ENCODE results near the gene AANAT.

Gene AANAT

DNA sequence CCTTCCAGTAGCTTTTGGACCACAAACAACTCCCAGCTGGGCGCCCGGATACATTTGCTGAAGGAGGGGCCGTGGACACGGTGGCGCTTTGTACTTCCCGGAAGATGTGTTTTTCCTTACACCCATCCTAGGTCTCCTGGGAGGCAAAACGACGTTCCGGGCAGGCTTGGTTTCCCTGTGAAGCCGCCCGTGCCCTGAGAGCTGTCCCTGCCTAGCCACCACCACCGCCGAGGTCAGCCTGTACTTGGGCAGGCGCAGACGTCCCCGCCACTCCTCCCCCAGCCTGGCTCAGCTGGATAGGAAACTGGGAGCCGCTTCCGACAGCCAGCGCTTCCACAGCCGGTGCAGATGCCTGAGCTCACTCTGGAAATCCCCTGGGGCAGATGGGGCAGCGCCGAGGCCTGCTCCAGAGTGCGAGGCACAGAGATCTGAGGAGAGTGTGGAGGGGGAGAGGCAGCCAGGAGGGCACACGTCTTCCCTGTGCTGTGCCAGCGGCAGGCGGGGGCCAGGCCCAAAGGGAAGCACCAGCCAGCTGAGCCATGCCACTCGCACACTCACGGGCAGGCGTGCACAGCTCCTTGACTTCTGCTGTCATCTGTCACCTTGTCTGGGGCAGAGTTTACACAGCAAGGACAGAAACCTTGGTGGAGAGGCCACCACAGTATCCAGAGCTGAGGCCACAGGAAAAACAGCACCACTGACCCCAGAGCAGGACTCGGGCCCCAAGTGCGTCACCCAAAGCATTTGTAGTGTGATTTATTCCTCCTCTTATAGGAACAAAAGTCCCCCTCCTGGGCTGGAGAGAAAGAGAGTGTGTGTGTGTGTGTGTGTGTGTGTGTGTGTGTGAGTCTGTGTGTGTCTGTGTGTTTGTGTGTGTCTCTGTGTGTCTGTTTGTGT is 30.8 kb downstream of the AANAT start:
- TF ChIP-seq CTCF (conservative IDR thresholded peaks at IDR 0.05) = no peak
- no peak overlapping the region for H3K27ac ChIP-seq

DNA sequence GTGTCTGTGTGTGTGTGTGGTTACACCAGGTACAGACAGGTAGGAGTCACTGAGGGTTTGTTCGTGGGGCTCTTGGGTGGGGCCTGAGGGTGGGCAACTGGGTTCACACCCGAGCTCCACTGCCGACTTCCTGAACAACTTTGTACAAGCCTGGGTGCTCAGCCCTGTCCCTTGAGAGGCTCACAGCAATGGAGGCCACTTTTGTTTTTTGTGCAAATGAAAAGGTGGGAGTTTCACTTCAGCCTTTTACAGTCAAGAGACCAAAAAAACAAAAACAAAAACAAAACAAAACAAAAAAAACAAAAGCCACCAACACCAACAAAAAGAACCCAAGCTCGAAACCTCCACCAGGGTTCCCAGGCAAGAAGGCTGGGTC is 31.5 kb downstream of the AANAT start:
- H3K27ac ChIP-seq = no peak overlapping the region
- no peak for TF ChIP-seq CTCF (conservative IDR thresholded peaks at IDR 0.05)

GRCh38 chr17:76499267-76499667 is 31.9 kb downstream of the AANAT start:
- no peak overlapping the region for H3K27ac ChIP-seq

GRCh38 chr17:76500074-76500746 is 32.8 kb downstream of the AANAT start:
- no peak for TF ChIP-seq CTCF (conservative IDR thresholded peaks at IDR 0.05)
- peak overlapping the region; percentile 63; the same call in 1 of the 2 replicates for H3K27ac ChIP-seq

More at GRCh38 chr17:76499267-76499667, 31.9 kb downstream of the AANAT start:
- no peak for TF ChIP-seq CTCF (conservative IDR thresholded peaks at IDR 0.05)

GRCh38 chr17:76500747-76501017 is 33.3 kb downstream of the AANAT start:
- H3K27ac ChIP-seq = peak overlapping the region; percentile 63
- TF ChIP-seq CTCF (conservative IDR thresholded peaks at IDR 0.05) = no peak

DNA sequence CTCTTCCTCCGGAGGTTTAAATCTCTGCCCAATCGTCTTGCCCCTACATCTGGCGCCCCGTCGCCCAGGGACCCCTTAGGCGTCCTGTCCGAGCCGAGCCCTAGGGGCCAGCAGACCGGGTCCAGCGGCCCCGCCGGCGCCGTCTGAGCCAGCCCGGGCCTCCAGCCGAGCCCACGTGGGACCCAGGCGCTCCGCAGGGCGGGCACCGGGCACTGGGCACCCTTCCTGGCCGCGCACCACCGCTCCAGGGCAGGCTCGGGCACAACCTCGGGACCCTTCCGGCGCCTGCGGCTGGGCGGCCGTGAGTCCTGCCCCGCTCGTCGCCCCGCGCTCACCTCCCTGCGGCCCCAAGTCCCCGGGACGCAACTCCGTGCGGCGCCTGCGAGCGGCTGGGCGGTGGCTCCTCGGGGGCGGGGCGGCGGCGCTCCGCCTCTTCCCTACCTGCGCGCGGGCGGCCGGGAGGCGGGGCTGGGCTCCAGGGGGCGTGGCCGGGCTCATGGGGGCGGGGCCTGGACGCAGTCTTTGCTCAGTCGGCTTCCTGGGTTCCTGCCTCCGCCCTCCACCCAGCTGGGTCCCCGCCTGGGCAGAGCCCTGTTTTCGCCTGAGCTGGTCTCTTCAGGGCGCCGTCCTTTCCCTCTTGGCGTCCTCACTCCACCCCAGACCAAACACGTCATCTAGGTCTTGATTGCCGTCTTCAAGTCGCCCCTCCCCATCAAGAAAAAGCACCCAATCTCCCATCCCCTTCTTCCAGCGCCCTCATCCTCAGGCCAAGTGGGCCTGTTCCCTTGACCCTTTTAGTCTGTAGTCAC is 33.8 kb downstream of the AANAT start, which contains the start of gene RHBDF2:
Gene RHBDF2 (minus strand): TSS at position 406 of the 809 bp plus-strand sequence. CDS start 19,899 bp downstream, outside the sequence.
- no peak for TF ChIP-seq CTCF (conservative IDR thresholded peaks at IDR 0.05)
- H3K27ac ChIP-seq = peak within 1 kb of the TSS; percentile 63

DNA sequence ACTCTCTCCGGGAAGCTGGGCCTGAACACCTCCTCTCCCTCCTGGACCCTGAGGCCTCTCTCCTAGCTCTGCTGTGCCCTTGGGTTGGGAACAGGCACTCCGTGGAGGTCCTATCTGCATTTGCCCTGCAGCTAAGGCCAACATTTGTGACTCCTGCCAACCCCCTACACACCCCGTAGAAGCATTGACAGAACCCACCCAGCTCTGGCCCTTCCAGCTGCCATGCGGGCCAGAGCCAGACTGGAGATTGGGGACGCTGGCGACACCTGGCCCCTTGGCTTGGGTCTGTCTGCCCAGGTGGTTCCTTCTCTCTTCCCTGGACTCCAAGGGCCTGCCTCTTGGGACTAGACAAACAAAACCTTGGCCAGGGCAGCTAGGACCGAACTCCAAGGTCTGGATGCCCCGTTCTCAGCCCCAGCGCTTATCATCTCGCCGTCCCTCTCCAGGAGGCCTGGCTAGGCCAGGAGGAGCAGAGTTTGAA is 34.5 kb downstream of the AANAT start:
- TF ChIP-seq CTCF (conservative IDR thresholded peaks at IDR 0.05) = no peak

More for the DNA sequence above, 34.5 kb downstream of the AANAT start:
- H3K27ac ChIP-seq = peak overlapping the region; percentile 63; the same call in 1 of the 2 replicates
